ENCODE results near the gene CCM2L. TPM values are rescaled to one million over a fixed set of nuclear protein-coding genes. Genes with fewer than 3 reads are reported as not detected.

CCM2L gene
- total and polyA plus RNA-seq, 2 of the 8 experiments (the other 6 are each of a cell fraction or from before 2014, with no cell fraction given) = 5.5 to 15.8 TPM

- Histone ChIP-seq H4K5ac (ENCODE audit: insufficient read length, low read depth, low read length) (no peak overlapping the region), H3K14ac (ENCODE audit: insufficient read length) (no peak overlapping the region), H3K79me1 (ENCODE audit: low read depth, low read length) (no peaks in the 10 kb centered on the region), H3K4me3 (ENCODE audit: extremely low read depth in 1 of 4, insufficient read depth in 2 of 4, low read depth in 3 of 4, low read length in 4 of 4) (no peak overlapping the region), H2AFZ (ENCODE audit: low read length) (no peak overlapping the region), H2BK15ac (ENCODE audit: low read length) (0 out of 2 replicates have a peak overlapping the region, but pooled peaks have one; percentile 5), H3K27ac (ENCODE audit: low read depth, low read length) (no peak overlapping the region), H3K27me3 (replicated peaks in 1 of 4; ENCODE audit: control insufficient read depth in 3 of 4, extremely low read depth in 1 of 4, insufficient read depth in 3 of 4, low read length in 3 of 4) (peaks cover 0 to 2% (median 0%) of the 10 kb centered on the region in 4 experiments; a peak in 1 of 7 replicates), H2BK12ac (ENCODE audit: low read depth, low read length) (peak overlapping the region; percentile 68; the same call in 1 of the 2 replicates), H3K56ac (replicated peaks; ENCODE audit: insufficient read length, low read depth, low read length) (no peak overlapping the region), H3K36me3 (ENCODE audit: control insufficient read depth in 2 of 4, insufficient read depth in 4 of 4, low read length in 3 of 4) (no peaks in the 10 kb centered on the region), H3K9me3 (ENCODE audit: insufficient read depth in 2 of 2, low read depth in 1 of 2, low read length in 1 of 2) (no peaks in the 10 kb centered on the region), H2BK120ac (replicated peaks; ENCODE audit: low read depth, low read length) (no peak overlapping the region), H3K23me2 (ENCODE audit: low read depth, low read length) (no peaks in the 10 kb centered on the region), H3K4me2 (ENCODE audit: insufficient read depth in 1 of 2, low read depth in 2 of 2, low read length in 2 of 2) (no peak overlapping the region), H2AK5ac (ENCODE audit: low read depth, low read length) (no peak overlapping the region), H2BK5ac (ENCODE audit: low read depth, low read length) (no peak overlapping the region), H3K9ac (replicated peaks in 1 of 4; ENCODE audit: extremely low read depth in 1 of 4, low read depth in 3 of 4, low read length in 3 of 4) (no peak overlapping the region), H3K23ac (ENCODE audit: insufficient read length) (no peak overlapping the region), H3K4ac (replicated peaks; ENCODE audit: insufficient read length, low read depth, low read length) (no peak overlapping the region), H4K8ac (ENCODE audit: extremely low read depth, insufficient read depth, low read length) (no peak overlapping the region), H3K4me1 (replicated peaks in 1 of 4; ENCODE audit: control insufficient read depth in 3 of 4, insufficient read depth in 4 of 4, low read length in 3 of 4) (peaks cover 0 to 1% (median 0%) of the 10 kb centered on the region in 4 experiments; a peak in 1 of 7 replicates), H4K20me1 (replicated peaks in 1 of 2; ENCODE audit: control insufficient read depth in 1 of 2, insufficient read depth in 2 of 2, low read length in 2 of 2) (no peaks in the 10 kb centered on the region), H3K18ac (ENCODE audit: extremely low read depth, low read length) (no peak overlapping the region; the same call in 1 of the 2 replicates), H4K91ac (replicated peaks; ENCODE audit: insufficient read length, low read length) (no peak overlapping the region), H3K79me2 (ENCODE audit: control insufficient read depth in 1 of 2, insufficient read depth in 2 of 2, low read length in 2 of 2) (no peaks in the 10 kb centered on the region), H2BK20ac (ENCODE audit: low read length) (no peak overlapping the region; the same call in 1 of the 2 replicates)
- WGBS, 2 experiments (ENCODE audit: extremely low coverage in 1 of 2, insufficient coverage in 1 of 2, insufficient read length in 1 of 2, insufficient replicate concordance in 2 of 2, low coverage in 1 of 2, low lambda C conversion rate in 2 of 2, missing lambda C conversion rate in 1 of 2) = 91% methylated on average over 7 of the region's 7 CpGs; no CpG with 5 or more reads in 1 of the 2 experiments
- DNase-seq (ENCODE audit: low read depth in 1 of 2, low spot score in 2 of 2) (no peak), FAIRE-seq (no peak)
- ChIA-PET CTCF (ENCODE audit: partially characterized antibody) (interaction anchor here (0.6 to 1.9 kb wide), 5 partner anchors 23 to 453 kb away, joined by 3 to 7 read pairs (median 3); no protein-coding TSS in a partner anchor), POLR2A (ENCODE audit: partially characterized antibody) (no interaction called here)
- TF ChIP-seq EGR1 (IDR thresholded peaks at IDR 0.05; ENCODE audit: borderline replicate concordance, low read depth, low read length) (no peak), POU5F1 (IDR thresholded peaks at IDR 0.05; ENCODE audit: low read depth, low read length) (no peak), CTCF (IDR thresholded peaks at IDR 0.05; ENCODE audit: control extremely low read depth in 1 of 3, insufficient read depth in 1 of 3, low read depth in 1 of 3, low read length in 3 of 3) (no peak), MAFK (IDR thresholded peaks at IDR 0.05; ENCODE audit: low read depth, low read length) (no peak), KDM4A (IDR thresholded peaks at IDR 0.05; ENCODE audit: low read depth, low read length, severe bottlenecking) (no peak), POLR2AphosphoS5 (IDR thresholded peaks at IDR 0.05; ENCODE audit: low read depth, low read length) (no peak), TAF7 (optimal IDR thresholded peaks at IDR 0.05; ENCODE audit: borderline replicate concordance, low read depth, low read length) (no peak), SIN3A (conservative IDR thresholded peaks at IDR 0.05 in 1 of 2, IDR thresholded peaks at IDR 0.05 in 1 of 2; ENCODE audit: low read depth in 1 of 2, low read length in 2 of 2) (no peak), SIX5 (IDR thresholded peaks at IDR 0.05; ENCODE audit: low read depth, low read length) (no peak), TBP (IDR thresholded peaks at IDR 0.05; ENCODE audit: low read depth, low read length) (no peak), SAP30 (IDR thresholded peaks at IDR 0.05; ENCODE audit: insufficient read depth, insufficient replicate concordance, low read length) (no peak)
Observed at GRCh38 chr20:32064667-32065066, 54.4 kb downstream of the CCM2L start.
